ENCODE measurements around the gene FOXB1. TPM values are rescaled to one million over a fixed set of nuclear protein-coding genes. Genes with fewer than 3 reads are reported as not detected.

FOXB1 gene
- total RNA-seq, 1 donor from 2014 or later: not detected

DNA sequence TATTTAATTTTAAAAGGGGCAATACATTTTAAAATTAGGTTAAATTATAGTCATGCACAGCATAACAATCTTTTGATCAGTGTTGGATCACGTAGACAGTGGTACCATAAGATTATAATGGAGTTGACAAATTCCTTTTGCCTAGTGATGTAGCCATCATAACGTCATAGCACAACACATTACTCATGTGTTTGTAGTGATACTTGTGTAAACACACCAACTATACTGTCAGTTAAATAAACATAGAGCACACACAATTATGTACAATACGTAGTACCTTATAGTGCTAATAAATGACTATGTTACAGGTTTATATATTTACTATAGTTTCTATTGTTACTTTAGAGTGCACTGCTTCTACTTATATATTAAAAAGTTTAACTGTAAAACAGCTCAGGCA lies 31.2 kb downstream of the FOXB1 start:
- ATAC-seq: no peak
- peaks cover 3% of the 10 kb centered on the region for H3K27me3 ChIP-seq
- intact Hi-C loops (cut with DNase I): no loop called here
- no peak for DNase-seq
- no peak overlapping the region for H3K27ac ChIP-seq
- H3K4me3 ChIP-seq: no peak overlapping the region
- H3K36me3 ChIP-seq: no peaks in the 10 kb centered on the region
- no peaks in the 10 kb centered on the region for H3K9me3 ChIP-seq
- TF ChIP-seq, protein P1, sequence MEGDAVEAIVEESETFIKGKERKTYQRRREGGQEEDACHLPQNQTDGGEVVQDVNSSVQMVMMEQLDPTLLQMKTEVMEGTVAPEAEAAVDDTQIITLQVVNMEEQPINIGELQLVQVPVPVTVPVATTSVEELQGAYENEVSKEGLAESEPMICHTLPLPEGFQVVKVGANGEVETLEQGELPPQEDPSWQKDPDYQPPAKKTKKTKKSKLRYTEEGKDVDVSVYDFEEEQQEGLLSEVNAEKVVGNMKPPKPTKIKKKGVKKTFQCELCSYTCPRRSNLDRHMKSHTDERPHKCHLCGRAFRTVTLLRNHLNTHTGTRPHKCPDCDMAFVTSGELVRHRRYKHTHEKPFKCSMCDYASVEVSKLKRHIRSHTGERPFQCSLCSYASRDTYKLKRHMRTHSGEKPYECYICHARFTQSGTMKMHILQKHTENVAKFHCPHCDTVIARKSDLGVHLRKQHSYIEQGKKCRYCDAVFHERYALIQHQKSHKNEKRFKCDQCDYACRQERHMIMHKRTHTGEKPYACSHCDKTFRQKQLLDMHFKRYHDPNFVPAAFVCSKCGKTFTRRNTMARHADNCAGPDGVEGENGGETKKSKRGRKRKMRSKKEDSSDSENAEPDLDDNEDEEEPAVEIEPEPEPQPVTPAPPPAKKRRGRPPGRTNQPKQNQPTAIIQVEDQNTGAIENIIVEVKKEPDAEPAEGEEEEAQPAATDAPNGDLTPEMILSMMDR (IDR thresholded peaks at IDR 0.05): no peak
- H3K4me1 ChIP-seq: no peaks in the 10 kb centered on the region

DNA sequence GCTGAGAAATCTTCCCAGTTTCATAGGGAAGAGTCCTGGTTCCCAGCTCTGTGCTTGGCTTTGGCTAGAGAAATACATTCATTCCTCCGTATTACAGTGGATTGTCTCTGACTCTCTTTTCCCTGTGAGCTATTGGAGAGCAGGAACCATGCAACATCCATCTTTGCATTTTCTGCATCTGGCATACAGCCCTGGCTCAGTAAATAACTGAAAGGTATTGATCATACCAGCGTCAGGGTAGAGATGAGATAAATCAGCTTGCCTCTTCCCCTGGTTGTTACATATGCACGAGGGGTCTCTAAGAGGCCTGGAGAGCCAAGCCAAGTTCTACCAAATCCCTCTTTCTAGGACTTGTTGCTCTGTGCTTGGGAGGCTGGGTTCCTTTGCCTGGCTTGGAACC lies 35.2 kb downstream of the FOXB1 start:
- DNase-seq (no peak), ATAC-seq (no peak)
- Histone ChIP-seq H3K9me3 (no peaks in the 10 kb centered on the region), H3K27ac (no peak overlapping the region), H3K4me1 (no peaks in the 10 kb centered on the region), H3K27me3 (peaks cover 3% of the 10 kb centered on the region), H3K4me3 (no peak overlapping the region), H3K36me3 (no peaks in the 10 kb centered on the region)
- intact Hi-C loops (cut with DNase I): no loop called here
- TF ChIP-seq, protein P1 (IDR thresholded peaks at IDR 0.05): no peak

DNA sequence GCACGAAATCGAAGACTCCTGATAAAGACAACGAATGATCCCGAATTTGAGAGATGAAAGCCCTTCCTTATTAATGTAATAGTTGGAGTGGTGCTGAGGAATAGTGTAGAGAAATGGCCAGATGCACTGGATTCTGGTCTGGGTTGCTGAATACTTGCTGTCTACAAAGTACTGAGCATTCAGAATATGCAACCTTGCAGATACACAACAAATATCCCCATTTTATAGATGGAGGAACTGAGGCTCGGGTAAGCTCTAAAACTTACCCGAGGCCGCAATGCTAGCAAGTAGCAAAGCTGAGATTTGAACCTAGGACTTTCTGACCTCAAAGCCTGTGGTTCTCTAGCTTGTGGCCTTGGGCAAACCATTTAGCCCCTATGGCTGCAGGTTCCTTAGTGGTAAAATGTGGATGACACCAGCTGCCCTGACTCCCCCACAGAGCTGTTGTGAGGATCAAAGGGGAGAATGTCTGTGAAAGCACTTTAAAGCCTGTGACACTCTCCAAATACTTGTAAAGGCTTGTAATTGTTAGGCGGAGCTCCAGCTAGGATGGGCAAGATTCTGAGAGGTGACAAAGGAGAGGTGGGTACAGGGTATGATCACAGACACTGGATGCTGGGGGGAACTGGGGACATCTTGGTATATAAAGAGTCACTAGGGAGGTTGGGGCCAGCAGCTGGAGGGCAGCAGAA lies 39.8 kb downstream of the FOXB1 start:
- Histone ChIP-seq H3K27me3 (no peaks in the 10 kb centered on the region), H3K4me1 (no peaks in the 10 kb centered on the region), H3K27ac (no peak overlapping the region), H3K36me3 (no peaks in the 10 kb centered on the region), H3K4me3 (no peak overlapping the region), H3K9me3 (no peaks in the 10 kb centered on the region)
- DNase-seq: no peak
- ATAC-seq: no peak
- TF ChIP-seq, protein P1 (IDR thresholded peaks at IDR 0.05): no peak
- intact Hi-C loops (cut with DNase I): no loop called here

DNA sequence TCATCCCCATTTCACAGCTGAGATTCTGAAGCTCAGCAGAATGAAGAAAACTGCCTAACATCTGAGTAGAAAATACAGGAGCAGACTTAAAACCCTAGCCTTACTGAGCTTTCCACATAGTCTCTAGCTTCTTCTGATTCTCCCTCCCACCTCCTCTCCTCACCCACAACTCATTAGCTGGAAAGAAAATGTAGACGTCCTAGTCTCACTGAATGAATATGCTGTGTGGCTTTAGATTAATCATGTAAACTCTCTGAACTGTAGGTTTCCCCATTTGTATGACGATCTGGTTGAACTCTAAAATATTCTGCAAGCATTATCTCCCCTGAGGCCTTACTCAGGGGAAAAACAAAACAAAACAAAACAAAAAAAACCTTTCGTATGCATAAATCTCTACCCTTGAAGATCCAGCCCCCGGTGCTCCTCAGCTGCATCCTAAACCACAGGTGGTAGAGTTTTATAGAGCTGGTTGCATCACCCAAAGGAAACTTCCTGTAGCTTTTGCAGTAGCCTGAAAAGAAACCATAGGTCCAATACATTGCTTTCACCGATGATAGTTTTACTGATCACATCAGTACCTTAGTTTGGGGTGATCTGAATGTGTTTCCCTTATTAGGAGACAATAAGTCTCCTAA lies 40.6 kb downstream of the FOXB1 start:
- TF ChIP-seq, protein P1 (IDR thresholded peaks at IDR 0.05): no peak
- Histone ChIP-seq H3K27me3 (no peaks in the 10 kb centered on the region), H3K36me3 (no peaks in the 10 kb centered on the region), H3K9me3 (no peaks in the 10 kb centered on the region), H3K27ac (no peak overlapping the region), H3K4me3 (no peak overlapping the region), H3K4me1 (no peaks in the 10 kb centered on the region)
- DNase-seq: no peak
- ATAC-seq: no peak
- intact Hi-C loops (cut with DNase I): no loop called here

DNA sequence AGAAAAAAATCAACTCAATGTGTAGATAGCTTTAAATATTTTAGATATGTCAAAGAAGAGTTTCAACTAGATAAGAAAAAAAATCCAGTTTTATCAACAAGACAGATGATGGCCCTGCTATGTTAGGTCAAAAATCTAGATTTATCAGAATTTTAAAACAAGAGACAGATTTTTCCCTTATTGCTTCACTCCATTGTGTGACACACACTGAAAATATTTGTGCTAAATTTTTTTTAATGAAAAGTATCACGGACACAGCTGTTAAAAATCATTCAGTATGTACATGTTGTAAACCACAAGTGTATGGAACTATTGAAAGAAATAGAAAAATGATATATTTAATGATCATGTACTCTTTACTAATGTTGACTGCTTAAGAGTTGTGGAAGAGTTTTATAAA lies 43.6 kb downstream of the FOXB1 start:
- intact Hi-C loops (cut with DNase I): no loop called here
- H3K27ac ChIP-seq: no peak overlapping the region
- H3K36me3 ChIP-seq: no peaks in the 10 kb centered on the region
- H3K27me3 ChIP-seq: no peaks in the 10 kb centered on the region
- no peak for DNase-seq
- H3K4me1 ChIP-seq: no peaks in the 10 kb centered on the region
- TF ChIP-seq, protein P1 (IDR thresholded peaks at IDR 0.05): no peak
- ATAC-seq: no peak
- peaks cover 4% of the 10 kb centered on the region for H3K9me3 ChIP-seq
- no peak overlapping the region for H3K4me3 ChIP-seq

All from upper lobe of right lung (tissue), 1 donor.